ENCODE results near the gene GREB1. TPM values are rescaled to one million over a fixed set of nuclear protein-coding genes. Genes with fewer than 3 reads are reported as not detected.

GREB1 gene
- total and polyA plus RNA-seq, 2 of the 13 experiments (the other 11 are each of a cell fraction or from before 2014, with no cell fraction given): 31.3 to 61.2 TPM

GRCh38 chr2:11688222-11689069, 154.6 kb downstream of the GREB1 start (continued):
- TF ChIP-seq NFAT5 (CRISPR knock-in tag; IDR thresholded peaks at IDR 0.05) (no peak), ARID2 (CRISPR knock-in tag; IDR thresholded peaks at IDR 0.05; ENCODE audit: borderline replicate concordance) (no peak), RFX5 (IDR thresholded peaks at IDR 0.05; ENCODE audit: low read depth, low read length) (no peak), ZNF232 (CRISPR knock-in tag; IDR thresholded peaks at IDR 0.05; ENCODE audit: borderline replicate concordance) (no peak), RXRA (CRISPR knock-in tag; IDR thresholded peaks at IDR 0.05) (0 out of 2 replicates have a peak, but pooled peaks have one; percentile 36), MIER2 (CRISPR knock-in tag; IDR thresholded peaks at IDR 0.05) (peak; percentile 81; the same call in 1 of the 2 replicates), ATF2 (CRISPR knock-in tag; IDR thresholded peaks at IDR 0.05) (no peak), SP5 (CRISPR knock-in tag; IDR thresholded peaks at IDR 0.05; ENCODE audit: borderline replicate concordance, low read depth) (no peak), ARID3A (IDR thresholded peaks at IDR 0.05; ENCODE audit: low read depth, low read length) (0 out of 2 replicates have a peak, but pooled peaks have one; percentile 29), ZNF484 (CRISPR knock-in tag; IDR thresholded peaks at IDR 0.05; ENCODE audit: borderline replicate concordance, low read depth) (no peak), BORCS8-MEF2B (CRISPR knock-in tag; IDR thresholded peaks at IDR 0.05) (no peak), HOXA3 (CRISPR knock-in tag; IDR thresholded peaks at IDR 0.05) (no peak), SOX6 (IDR thresholded peaks at IDR 0.05) (no peak), SOX6 (CRISPR knock-in tag; IDR thresholded peaks at IDR 0.05) (0 out of 2 replicates have a peak, but pooled peaks have one; percentile 35), NFE2L1 (CRISPR knock-in tag; IDR thresholded peaks at IDR 0.05; ENCODE audit: borderline replicate concordance) (no peak), ZSCAN5A (CRISPR knock-in tag; IDR thresholded peaks at IDR 0.05; ENCODE audit: borderline replicate concordance) (no peak), TGIF2 (CRISPR knock-in tag; IDR thresholded peaks at IDR 0.05) (0 out of 2 replicates have a peak, but pooled peaks have one; percentile 58), HHEX (CRISPR knock-in tag; IDR thresholded peaks at IDR 0.05) (no peak)

Measured in HepG2 (cell line).